NB4 (cell line): ENCODE measurements around the gene VPS37C.
"Not testable (repeated sequence)": the region's sequence is repeated elsewhere in the genome, so short reads cannot be mapped to it uniquely, and the experiment has no call there.

Source experiments
- MYC ChIP-seq: IDR thresholded peaks from 2 replicates; pipeline ENCODE4 v1.6.1; 2011; ENCODE audit warnings: low read depth, low read length
- POLR2A ChIP-seq: IDR thresholded peaks from 2 replicates; pipeline ENCODE4 v1.6.1; 2011; ENCODE audit warnings: mild to moderate bottlenecking; ENCODE audit not compliant: insufficient read length; ENCODE audit errors: extremely low read depth
- TF ChIP-seq, protein P1 (sequence below): IDR thresholded peaks from one replicate; pipeline ENCODE4 v1.5.1; 2012; ENCODE audit warnings: low read depth, low read length
- TF ChIP-seq, protein P2 (sequence below): IDR thresholded peaks from 2 replicates; pipeline ENCODE4 v1.6.1; 2011; ENCODE audit warnings: low read depth, low read length

DNA sequence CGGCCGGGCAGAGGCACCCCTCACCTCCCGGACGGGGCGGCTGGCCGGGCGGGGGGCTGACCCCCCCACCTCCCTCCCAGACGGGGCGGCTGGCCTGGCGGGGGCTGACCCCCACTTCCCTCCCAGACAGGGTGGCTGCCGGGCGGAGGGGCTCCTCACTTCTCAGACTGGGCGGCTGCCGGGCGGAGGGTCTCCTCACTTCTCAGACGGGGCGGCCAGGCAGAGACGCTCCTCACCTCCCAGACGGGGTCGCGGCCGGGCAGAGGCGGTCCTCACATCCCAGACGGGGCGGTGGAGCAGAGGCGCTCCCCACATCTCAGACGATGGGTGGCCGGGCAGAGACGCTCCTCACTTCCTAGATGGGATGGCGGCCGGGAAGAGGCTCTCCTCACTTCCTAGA, 5.1 kb upstream of the VPS37C start:
- TF ChIP-seq, protein P1, sequence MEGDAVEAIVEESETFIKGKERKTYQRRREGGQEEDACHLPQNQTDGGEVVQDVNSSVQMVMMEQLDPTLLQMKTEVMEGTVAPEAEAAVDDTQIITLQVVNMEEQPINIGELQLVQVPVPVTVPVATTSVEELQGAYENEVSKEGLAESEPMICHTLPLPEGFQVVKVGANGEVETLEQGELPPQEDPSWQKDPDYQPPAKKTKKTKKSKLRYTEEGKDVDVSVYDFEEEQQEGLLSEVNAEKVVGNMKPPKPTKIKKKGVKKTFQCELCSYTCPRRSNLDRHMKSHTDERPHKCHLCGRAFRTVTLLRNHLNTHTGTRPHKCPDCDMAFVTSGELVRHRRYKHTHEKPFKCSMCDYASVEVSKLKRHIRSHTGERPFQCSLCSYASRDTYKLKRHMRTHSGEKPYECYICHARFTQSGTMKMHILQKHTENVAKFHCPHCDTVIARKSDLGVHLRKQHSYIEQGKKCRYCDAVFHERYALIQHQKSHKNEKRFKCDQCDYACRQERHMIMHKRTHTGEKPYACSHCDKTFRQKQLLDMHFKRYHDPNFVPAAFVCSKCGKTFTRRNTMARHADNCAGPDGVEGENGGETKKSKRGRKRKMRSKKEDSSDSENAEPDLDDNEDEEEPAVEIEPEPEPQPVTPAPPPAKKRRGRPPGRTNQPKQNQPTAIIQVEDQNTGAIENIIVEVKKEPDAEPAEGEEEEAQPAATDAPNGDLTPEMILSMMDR = not testable (repeated sequence)
- TF ChIP-seq POLR2A, MYC: not testable (repeated sequence)
- TF ChIP-seq, protein P2, sequence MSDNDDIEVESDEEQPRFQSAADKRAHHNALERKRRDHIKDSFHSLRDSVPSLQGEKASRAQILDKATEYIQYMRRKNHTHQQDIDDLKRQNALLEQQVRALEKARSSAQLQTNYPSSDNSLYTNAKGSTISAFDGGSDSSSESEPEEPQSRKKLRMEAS = not testable (repeated sequence)
